HepG2 (cell line): ENCODE data around the gene PDP2. TPM values are rescaled to one million over a fixed set of nuclear protein-coding genes. Genes with fewer than 3 reads are reported as not detected.
A peak's percentile ranks its signal among the peaks of the same experiment; 100 is the strongest.

Experiments
- BORCS8-MEF2B ChIP-seq: sonication (generic); formaldehyde crosslinking; IDR thresholded peaks from 2 replicates; pipeline ENCODE4 v1.8.0; 2022; ENCODE audit warnings: mild to moderate bottlenecking, missing genetic modification reagents
- HOXA5 ChIP-seq: sonication (generic); formaldehyde crosslinking; IDR thresholded peaks from 2 replicates; pipeline ENCODE4 v1.4.0; 2020; ENCODE audit warnings: missing genetic modification reagents
- ISX ChIP-seq: sonication (generic); formaldehyde crosslinking; conservative IDR thresholded peaks from 2 replicates; pipeline ENCODE4 v1.5.0; 2020; ENCODE audit warnings: missing genetic modification reagents
- KAT8 ChIP-seq: IDR thresholded peaks from 2 replicates; pipeline ENCODE4 v1.6.1; 2016; ENCODE audit warnings: missing genetic modification reagents, missing compliant biosample characterization
- NCOA2 ChIP-seq: sonication (generic); formaldehyde crosslinking; IDR thresholded peaks from 2 replicates; pipeline ENCODE4 v1.8.0; 2022; ENCODE audit warnings: inconsistent platforms
- PAF1 ChIP-seq: IDR thresholded peaks from 2 replicates; pipeline ENCODE4 v1.6.1; 2016; ENCODE audit warnings: missing genetic modification reagents, missing compliant biosample characterization
- POLR2G ChIP-seq: fragments of 200-400 bp; formaldehyde crosslinking; IDR thresholded peaks from 2 replicates; pipeline ENCODE4 v1.6.1; 2018; ENCODE audit warnings: mild to moderate bottlenecking, low read depth, low read length, moderate library complexity
- RFX5 ChIP-seq: IDR thresholded peaks from 2 replicates; pipeline ENCODE4 v1.6.1; 2011; ENCODE audit warnings: low read depth, low read length, improper control_type of control experiment
- TBX2 ChIP-seq: sonication (generic); formaldehyde crosslinking; IDR thresholded peaks from 2 replicates; pipeline ENCODE4 v1.5.0; 2020; ENCODE audit warnings: missing genetic modification reagents, mild to moderate bottlenecking, borderline replicate concordance
- TMF1 ChIP-seq: sonication (generic); formaldehyde crosslinking; IDR thresholded peaks from 2 replicates; pipeline ENCODE4 v1.8.1; 2022; ENCODE audit warnings: low read depth, missing genetic modification reagents
- TOE1 ChIP-seq: sonication (generic); formaldehyde crosslinking; IDR thresholded peaks from 2 replicates; pipeline ENCODE4 v1.4.0; 2020; ENCODE audit warnings: mild to moderate bottlenecking, missing genetic modification reagents
- XRCC5 ChIP-seq: fragments of 200-400 bp; formaldehyde crosslinking; optimal IDR thresholded peaks from 2 replicates; pipeline ENCODE3; 2017; ENCODE audit warnings: mild to moderate bottlenecking, low read length
- ZNF224 ChIP-seq: sonication (generic); formaldehyde crosslinking; IDR thresholded peaks from 2 replicates; pipeline ENCODE4 v1.5.0; 2020; ENCODE audit warnings: mild to moderate bottlenecking, missing genetic modification reagents
- ZNF484 ChIP-seq: sonication (generic); formaldehyde crosslinking; IDR thresholded peaks from 2 replicates; pipeline ENCODE4 v1.5.1; 2020; ENCODE audit warnings: mild to moderate bottlenecking, low read depth, missing genetic modification reagents, borderline replicate concordance
- ZNF546 ChIP-seq: sonication (generic); formaldehyde crosslinking; conservative IDR thresholded peaks from 2 replicates; pipeline ENCODE4 v1.8.1; 2023; ENCODE audit warnings: mild to moderate bottlenecking, missing genetic modification reagents
- ZNF660 ChIP-seq: sonication (generic); formaldehyde crosslinking; IDR thresholded peaks from 2 replicates; pipeline ENCODE4 v1.5.1; 2020; ENCODE audit warnings: mild to moderate bottlenecking, low read depth, missing genetic modification reagents, borderline replicate concordance
- ZNF761 ChIP-seq: sonication (generic); formaldehyde crosslinking; conservative IDR thresholded peaks from 2 replicates; pipeline ENCODE4 v1.4.0; 2020; ENCODE audit warnings: mild to moderate bottlenecking, missing genetic modification reagents
- ZNF839 ChIP-seq: sonication (generic); formaldehyde crosslinking; IDR thresholded peaks from 2 replicates; pipeline ENCODE4 v1.4.0; 2020; ENCODE audit warnings: missing genetic modification reagents, mild to moderate bottlenecking, borderline replicate concordance
- polyA plus RNA-seq, 8 experiments: library from polyadenylated mRNA; depleted of rRNA in 3 of 8; stranded (reverse) in 7 of 8; unstranded in 1 of 8; fragments of >200 nt; fragmentation: Illumina TruSeq in 4 of 8; extraction: Trizol in 4 of 8; gene quantifications; 2 replicates each; pipeline versions ENCODE4 v1.2.1 to v1.2.3, GENCODE V29; 2011 to 2016; ENCODE audit warnings: low read depth in 4 of 8, missing spikeins in 1 of 8, mixed read lengths in 1 of 8; ENCODE audit not compliant: insufficient read depth in 1 of 8
- total RNA-seq, 5 experiments: library from RNA; depleted of rRNA; stranded (reverse); fragments of >200 nt; fragmentation: Illumina TruSeq; extraction: Trizol; gene quantifications; 2 replicates each; pipeline ENCODE4 v1.2.3, GENCODE V29; 2016; ENCODE audit warnings: low read depth in 1 of 5
- TF ChIP-seq, protein P1 (sequence below): sonication (generic); formaldehyde crosslinking; IDR thresholded peaks from 2 replicates; pipeline ENCODE4 v1.8.0; 2022; ENCODE audit warnings: mild to moderate bottlenecking, missing genetic modification reagents; ENCODE audit not compliant: insufficient replicate concordance
- TF ChIP-seq, protein P2 (sequence below): sonication (generic); formaldehyde crosslinking; IDR thresholded peaks from 2 replicates; pipeline ENCODE4 v1.4.0; 2020; ENCODE audit warnings: mild to moderate bottlenecking, missing genetic modification reagents
- TF ChIP-seq, protein P3 (sequence below): IDR thresholded peaks from 2 replicates; pipeline ENCODE4 v1.6.1; 2016; ENCODE audit warnings: mild to moderate bottlenecking, missing biosample characterization, missing genetic modification reagents
- TF ChIP-seq, protein P4 (sequence below): conservative IDR thresholded peaks from 2 replicates; pipeline ENCODE4 v1.6.1; 2018; ENCODE audit warnings: missing genetic modification reagents

PDP2 gene
- total and polyA plus RNA-seq, 2 of the 13 experiments (the other 11 are each of a cell fraction or from before 2014, with no cell fraction given): 12.8 to 15.8 TPM

DNA sequence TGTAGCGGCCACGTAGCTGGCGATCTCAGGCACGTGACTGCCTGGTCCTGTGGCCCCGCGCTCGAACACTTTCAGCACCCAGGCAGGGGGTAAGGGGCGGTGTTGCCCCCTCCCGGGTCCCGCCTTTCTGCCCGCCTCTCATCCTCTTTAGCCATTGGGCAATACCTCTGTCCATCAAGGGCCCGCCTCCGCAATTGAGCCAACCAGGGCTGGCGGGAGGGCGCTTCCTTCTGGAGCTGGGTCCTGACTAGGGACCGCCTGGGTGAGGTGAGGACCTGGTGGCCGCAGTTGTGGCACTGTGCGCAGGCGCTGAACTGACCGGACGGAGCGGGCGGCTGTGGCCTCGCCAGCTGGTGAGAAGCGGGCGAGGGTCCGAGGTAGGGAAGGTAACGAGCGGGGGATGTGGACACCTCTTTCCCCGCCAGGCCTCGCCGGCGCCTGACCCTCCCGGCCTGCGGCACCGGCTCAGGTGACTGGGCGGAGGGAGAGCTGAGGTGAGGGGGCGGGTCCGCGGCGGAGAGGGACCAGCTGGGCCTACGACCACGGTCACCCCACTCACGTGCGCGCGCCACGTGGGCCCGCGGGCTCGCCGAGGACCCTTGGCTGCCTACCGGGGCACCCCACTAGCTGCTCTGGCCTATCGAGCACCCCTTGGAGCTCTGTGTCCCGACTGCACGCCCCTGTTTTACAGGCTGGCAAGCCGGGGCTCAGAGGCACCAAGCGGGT, at the start of gene PDP2 (continued):
- TF ChIP-seq, protein P1, sequence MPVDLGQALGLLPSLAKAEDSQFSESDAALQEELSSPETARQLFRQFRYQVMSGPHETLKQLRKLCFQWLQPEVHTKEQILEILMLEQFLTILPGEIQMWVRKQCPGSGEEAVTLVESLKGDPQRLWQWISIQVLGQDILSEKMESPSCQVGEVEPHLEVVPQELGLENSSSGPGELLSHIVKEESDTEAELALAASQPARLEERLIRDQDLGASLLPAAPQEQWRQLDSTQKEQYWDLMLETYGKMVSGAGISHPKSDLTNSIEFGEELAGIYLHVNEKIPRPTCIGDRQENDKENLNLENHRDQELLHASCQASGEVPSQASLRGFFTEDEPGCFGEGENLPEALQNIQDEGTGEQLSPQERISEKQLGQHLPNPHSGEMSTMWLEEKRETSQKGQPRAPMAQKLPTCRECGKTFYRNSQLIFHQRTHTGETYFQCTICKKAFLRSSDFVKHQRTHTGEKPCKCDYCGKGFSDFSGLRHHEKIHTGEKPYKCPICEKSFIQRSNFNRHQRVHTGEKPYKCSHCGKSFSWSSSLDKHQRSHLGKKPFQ (CRISPR knock-in tag): peak; percentile 96
- TF ChIP-seq XRCC5 (peak; percentile 61), TMF1 (CRISPR knock-in tag) (peak; percentile 60; the same call in 1 of the 2 replicates), ZNF839 (peak; percentile 84; the same call in 1 of the 2 replicates), RFX5 (no peak), PAF1 (CRISPR knock-in tag) (no peak), ZNF761 (CRISPR knock-in tag) (peak; percentile 94), ZNF660 (CRISPR knock-in tag) (peak; percentile 97; the same call in 1 of the 2 replicates), HOXA5 (CRISPR knock-in tag) (peak; percentile 93), ZNF546 (CRISPR knock-in tag) (peak; percentile 98), KAT8 (CRISPR knock-in tag) (peak; percentile 91), BORCS8-MEF2B (CRISPR knock-in tag) (peak; percentile 92), TOE1 (CRISPR knock-in tag) (peak; percentile 86; the same call in 1 of the 2 replicates), POLR2G (peak; percentile 89), TBX2 (CRISPR knock-in tag) (peak; percentile 86), ZNF484 (CRISPR knock-in tag) (0 out of 2 replicates have a peak, but pooled peaks have one; percentile 89), ZNF224 (CRISPR knock-in tag) (peak; percentile 95; the same call in 1 of the 2 replicates), NCOA2 (CRISPR knock-in tag) (peak; percentile 52), ISX (CRISPR knock-in tag) (peak; percentile 66)
- TF ChIP-seq, protein P2, sequence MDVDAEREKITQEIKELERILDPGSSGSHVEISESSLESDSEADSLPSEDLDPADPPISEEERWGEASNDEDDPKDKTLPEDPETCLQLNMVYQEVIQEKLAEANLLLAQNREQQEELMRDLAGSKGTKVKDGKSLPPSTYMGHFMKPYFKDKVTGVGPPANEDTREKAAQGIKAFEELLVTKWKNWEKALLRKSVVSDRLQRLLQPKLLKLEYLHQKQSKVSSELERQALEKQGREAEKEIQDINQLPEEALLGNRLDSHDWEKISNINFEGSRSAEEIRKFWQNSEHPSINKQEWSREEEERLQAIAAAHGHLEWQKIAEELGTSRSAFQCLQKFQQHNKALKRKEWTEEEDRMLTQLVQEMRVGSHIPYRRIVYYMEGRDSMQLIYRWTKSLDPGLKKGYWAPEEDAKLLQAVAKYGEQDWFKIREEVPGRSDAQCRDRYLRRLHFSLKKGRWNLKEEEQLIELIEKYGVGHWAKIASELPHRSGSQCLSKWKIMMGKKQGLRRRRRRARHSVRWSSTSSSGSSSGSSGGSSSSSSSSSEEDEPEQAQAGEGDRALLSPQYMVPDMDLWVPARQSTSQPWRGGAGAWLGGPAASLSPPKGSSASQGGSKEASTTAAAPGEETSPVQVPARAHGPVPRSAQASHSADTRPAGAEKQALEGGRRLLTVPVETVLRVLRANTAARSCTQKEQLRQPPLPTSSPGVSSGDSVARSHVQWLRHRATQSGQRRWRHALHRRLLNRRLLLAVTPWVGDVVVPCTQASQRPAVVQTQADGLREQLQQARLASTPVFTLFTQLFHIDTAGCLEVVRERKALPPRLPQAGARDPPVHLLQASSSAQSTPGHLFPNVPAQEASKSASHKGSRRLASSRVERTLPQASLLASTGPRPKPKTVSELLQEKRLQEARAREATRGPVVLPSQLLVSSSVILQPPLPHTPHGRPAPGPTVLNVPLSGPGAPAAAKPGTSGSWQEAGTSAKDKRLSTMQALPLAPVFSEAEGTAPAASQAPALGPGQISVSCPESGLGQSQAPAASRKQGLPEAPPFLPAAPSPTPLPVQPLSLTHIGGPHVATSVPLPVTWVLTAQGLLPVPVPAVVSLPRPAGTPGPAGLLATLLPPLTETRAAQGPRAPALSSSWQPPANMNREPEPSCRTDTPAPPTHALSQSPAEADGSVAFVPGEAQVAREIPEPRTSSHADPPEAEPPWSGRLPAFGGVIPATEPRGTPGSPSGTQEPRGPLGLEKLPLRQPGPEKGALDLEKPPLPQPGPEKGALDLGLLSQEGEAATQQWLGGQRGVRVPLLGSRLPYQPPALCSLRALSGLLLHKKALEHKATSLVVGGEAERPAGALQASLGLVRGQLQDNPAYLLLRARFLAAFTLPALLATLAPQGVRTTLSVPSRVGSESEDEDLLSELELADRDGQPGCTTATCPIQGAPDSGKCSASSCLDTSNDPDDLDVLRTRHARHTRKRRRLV (CRISPR knock-in tag): peak; percentile 94
- TF ChIP-seq, protein P3, sequence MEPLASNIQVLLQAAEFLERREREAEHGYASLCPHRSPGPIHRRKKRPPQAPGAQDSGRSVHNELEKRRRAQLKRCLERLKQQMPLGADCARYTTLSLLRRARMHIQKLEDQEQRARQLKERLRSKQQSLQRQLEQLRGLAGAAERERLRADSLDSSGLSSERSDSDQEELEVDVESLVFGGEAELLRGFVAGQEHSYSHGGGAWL (CRISPR knock-in tag): peak; percentile 97
- TF ChIP-seq, protein P4, sequence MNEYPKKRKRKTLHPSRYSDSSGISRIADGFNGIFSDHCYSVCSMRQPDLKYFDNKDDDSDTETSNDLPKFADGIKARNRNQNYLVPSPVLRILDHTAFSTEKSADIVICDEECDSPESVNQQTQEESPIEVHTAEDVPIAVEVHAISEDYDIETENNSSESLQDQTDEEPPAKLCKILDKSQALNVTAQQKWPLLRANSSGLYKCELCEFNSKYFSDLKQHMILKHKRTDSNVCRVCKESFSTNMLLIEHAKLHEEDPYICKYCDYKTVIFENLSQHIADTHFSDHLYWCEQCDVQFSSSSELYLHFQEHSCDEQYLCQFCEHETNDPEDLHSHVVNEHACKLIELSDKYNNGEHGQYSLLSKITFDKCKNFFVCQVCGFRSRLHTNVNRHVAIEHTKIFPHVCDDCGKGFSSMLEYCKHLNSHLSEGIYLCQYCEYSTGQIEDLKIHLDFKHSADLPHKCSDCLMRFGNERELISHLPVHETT (CRISPR knock-in tag): 0 out of 2 replicates have a peak, but pooled peaks have one; percentile 18
